Measurements from ENCODE around the gene ELOB.

- no peak for TF ChIP-seq ZNF548 (tag by site-specific recombination; IDR thresholded peaks at IDR 0.05)
- TF ChIP-seq ZNF416 (tag by site-specific recombination; IDR thresholded peaks at IDR 0.05): no peak
- TF ChIP-seq CTCF (tag by site-specific recombination; IDR thresholded peaks at IDR 0.05): no peak
- TF ChIP-seq, protein P1, sequence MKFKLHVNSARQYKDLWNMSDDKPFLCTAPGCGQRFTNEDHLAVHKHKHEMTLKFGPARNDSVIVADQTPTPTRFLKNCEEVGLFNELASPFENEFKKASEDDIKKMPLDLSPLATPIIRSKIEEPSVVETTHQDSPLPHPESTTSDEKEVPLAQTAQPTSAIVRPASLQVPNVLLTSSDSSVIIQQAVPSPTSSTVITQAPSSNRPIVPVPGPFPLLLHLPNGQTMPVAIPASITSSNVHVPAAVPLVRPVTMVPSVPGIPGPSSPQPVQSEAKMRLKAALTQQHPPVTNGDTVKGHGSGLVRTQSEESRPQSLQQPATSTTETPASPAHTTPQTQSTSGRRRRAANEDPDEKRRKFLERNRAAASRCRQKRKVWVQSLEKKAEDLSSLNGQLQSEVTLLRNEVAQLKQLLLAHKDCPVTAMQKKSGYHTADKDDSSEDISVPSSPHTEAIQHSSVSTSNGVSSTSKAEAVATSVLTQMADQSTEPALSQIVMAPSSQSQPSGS (tag by site-specific recombination; IDR thresholded peaks at IDR 0.05; ENCODE audit: low read depth): no peak
- no peak for TF ChIP-seq ZNF423 (tag by site-specific recombination; IDR thresholded peaks at IDR 0.05)
- no peak for TF ChIP-seq ZBTB49 (tag by site-specific recombination; IDR thresholded peaks at IDR 0.05; ENCODE audit: low read depth)
- no peak for TF ChIP-seq ZNF76 (tag by site-specific recombination; IDR thresholded peaks at IDR 0.05; ENCODE audit: borderline replicate concordance, low read depth)
- no peak for TF ChIP-seq ZNF335 (tag by site-specific recombination; conservative IDR thresholded peaks at IDR 0.05)
Observed at GRCh38 chr16:2741168-2741567, 35.9 kb downstream of the ELOB start.
